Measurements from ENCODE around the gene TMEM164. TPM values are rescaled to one million over a fixed set of nuclear protein-coding genes. Genes with fewer than 3 reads are reported as not detected.

Gene TMEM164
- polyA plus RNA-seq, 2 donors, result 7.1 to 11.9 TPM

DNA sequence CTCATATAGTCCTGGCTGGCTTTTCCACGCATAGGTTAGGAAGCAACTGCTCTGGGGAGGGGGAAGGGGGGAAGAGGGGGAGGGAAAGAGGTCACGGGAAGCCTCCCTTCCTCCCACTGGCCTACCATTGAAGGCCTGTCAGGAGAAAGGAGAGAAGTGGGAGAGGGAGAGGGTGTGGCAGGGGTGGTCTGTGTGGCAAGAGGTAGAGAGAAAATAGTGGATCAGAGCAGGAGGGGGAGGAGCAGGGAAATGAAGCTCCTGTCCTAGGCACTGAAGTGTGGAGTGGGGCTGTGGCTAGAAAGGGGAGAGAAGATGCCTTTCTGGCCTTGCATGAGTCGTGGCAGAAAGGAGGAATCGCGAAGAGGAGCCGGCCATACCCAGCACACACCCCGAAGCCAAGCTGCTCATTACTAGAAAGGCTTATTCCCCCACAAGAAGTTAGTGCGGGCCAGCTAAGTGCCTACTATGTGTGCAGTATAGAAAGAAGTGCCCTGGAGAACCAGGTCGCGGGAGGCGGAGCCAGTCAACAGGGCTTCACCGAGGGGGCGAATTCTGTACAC is 1.1 kb upstream of the TMEM164 start:
- peaks cover 0 to 2% of the 10 kb centered on the region in 2 donors for H3K4me1 ChIP-seq (ENCODE audit: control insufficient read depth in 2 of 2, insufficient read depth in 2 of 2, low read length in 1 of 2)
- H3K27me3 ChIP-seq (ENCODE audit: control insufficient read depth in 1 of 2, insufficient read depth in 2 of 2, low read length in 2 of 2), result no peaks in the 10 kb centered on the region
- no peak overlapping the region for H3K4me3 ChIP-seq (ENCODE audit: low read depth in 1 of 2, low read length in 2 of 2)
- peaks cover 0 to 4% of the 10 kb centered on the region in 2 donors for H3K9me3 ChIP-seq (ENCODE audit: control insufficient read depth in 2 of 2, insufficient read depth in 1 of 2, low read depth in 1 of 2, low read length in 1 of 2)
- peak overlapping the region in 1 of 2 donors; percentile 50 for H3K27ac ChIP-seq (ENCODE audit: low read depth in 2 of 2, low read length in 1 of 2)
- WGBS, 2 donors, result 12 to 34% methylated on average over 13 of the region's 13 CpGs
- H3K36me3 ChIP-seq (ENCODE audit: control insufficient read depth in 2 of 2, insufficient read depth in 2 of 2, low read length in 1 of 2), result no peaks in the 10 kb centered on the region

DNA sequence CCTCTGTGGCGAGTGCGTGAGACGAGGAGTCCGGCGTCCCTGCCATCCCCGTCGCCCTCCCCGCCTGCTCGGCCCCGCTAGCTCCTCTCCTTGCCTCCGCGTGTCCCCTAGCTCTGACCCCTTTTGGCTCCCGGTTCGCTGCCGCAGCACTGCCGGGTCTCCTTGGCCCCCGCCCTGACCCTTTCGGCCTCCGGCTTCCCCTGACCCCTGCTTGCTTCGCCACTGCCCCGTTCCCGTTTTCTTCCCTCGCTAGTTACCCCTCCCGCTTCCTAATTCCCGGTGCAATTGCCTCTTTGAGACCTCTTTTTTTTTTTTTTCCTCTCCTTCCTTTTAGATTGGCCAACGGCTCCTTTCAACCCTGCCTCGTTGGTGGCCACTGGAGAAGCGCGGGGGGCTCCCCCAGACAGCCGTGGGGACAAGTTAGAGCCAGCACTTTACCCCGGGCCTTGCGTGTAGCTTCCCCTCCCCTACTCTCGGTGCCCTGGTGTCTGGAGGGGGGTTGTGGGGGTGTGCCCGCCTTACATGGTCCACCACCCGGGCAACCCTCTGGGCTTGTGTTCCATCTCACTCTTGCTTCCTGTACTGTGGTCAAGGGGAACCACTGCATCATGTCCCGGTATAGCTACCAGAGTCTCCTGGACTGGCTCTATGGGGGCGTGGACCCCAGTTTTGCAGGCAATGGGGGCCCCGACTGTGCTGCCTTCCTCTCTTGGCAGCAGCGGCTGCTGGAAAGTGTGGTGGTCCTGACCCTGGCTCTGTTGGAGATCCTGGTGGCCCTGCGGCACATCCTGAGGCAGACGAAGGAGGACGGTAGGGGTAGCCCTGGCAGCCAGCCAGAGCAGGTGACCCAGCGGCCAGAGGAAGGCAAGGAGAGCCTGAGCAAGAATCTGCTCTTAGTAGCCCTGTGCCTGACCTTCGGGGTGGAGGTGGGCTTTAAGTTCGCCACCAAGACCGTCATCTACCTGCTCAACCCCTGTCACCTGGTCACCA is 548 bp downstream of the TMEM164 start:
- 15 to 31% methylated on average over 37 to 46 of the region's 46 CpGs for WGBS, 2 donors
- peak overlapping the region; percentile 72 to 91 for H3K27ac ChIP-seq (ENCODE audit: low read depth in 2 of 2, low read length in 1 of 2)
- no peaks in the 10 kb centered on the region for H3K36me3 ChIP-seq (ENCODE audit: control insufficient read depth in 2 of 2, insufficient read depth in 2 of 2, low read length in 1 of 2)
- no peaks in the 10 kb centered on the region for H3K27me3 ChIP-seq (ENCODE audit: control insufficient read depth in 1 of 2, insufficient read depth in 2 of 2, low read length in 2 of 2)
- peaks cover 0 to 4% of the 10 kb centered on the region in 2 donors for H3K9me3 ChIP-seq (ENCODE audit: control insufficient read depth in 2 of 2, insufficient read depth in 1 of 2, low read depth in 1 of 2, low read length in 1 of 2)
- H3K4me3 ChIP-seq (ENCODE audit: low read depth in 1 of 2, low read length in 2 of 2), result peak overlapping the region; percentile 63 to 66
- H3K4me1 ChIP-seq (ENCODE audit: control insufficient read depth in 2 of 2, insufficient read depth in 2 of 2, low read length in 1 of 2), result peaks cover 0 to 2% of the 10 kb centered on the region in 2 donors

- peaks cover 0 to 4% of the 10 kb centered on the region in 2 donors for H3K9me3 ChIP-seq (ENCODE audit: control insufficient read depth in 2 of 2, insufficient read depth in 1 of 2, low read depth in 1 of 2, low read length in 1 of 2)
- no peaks in the 10 kb centered on the region for H3K27me3 ChIP-seq (ENCODE audit: control insufficient read depth in 1 of 2, insufficient read depth in 2 of 2, low read length in 2 of 2)
- H3K4me1 ChIP-seq (ENCODE audit: control insufficient read depth in 2 of 2, insufficient read depth in 2 of 2, low read length in 1 of 2), result peaks cover 0 to 2% of the 10 kb centered on the region in 2 donors
- WGBS, 2 donors, result 38 to 46% methylated on average over 8 of the region's 8 CpGs
- H3K27ac ChIP-seq (ENCODE audit: low read depth in 2 of 2, low read length in 1 of 2), result peak overlapping the region; percentile 72 to 91
- no peaks in the 10 kb centered on the region for H3K36me3 ChIP-seq (ENCODE audit: control insufficient read depth in 2 of 2, insufficient read depth in 2 of 2, low read length in 1 of 2)
- peak overlapping the region in 1 of 2 donors; percentile 63 for H3K4me3 ChIP-seq (ENCODE audit: low read depth in 1 of 2, low read length in 2 of 2)
Observed at GRCh38 chrX:110004215-110004614, 1.3 kb downstream of the TMEM164 start.

DNA sequence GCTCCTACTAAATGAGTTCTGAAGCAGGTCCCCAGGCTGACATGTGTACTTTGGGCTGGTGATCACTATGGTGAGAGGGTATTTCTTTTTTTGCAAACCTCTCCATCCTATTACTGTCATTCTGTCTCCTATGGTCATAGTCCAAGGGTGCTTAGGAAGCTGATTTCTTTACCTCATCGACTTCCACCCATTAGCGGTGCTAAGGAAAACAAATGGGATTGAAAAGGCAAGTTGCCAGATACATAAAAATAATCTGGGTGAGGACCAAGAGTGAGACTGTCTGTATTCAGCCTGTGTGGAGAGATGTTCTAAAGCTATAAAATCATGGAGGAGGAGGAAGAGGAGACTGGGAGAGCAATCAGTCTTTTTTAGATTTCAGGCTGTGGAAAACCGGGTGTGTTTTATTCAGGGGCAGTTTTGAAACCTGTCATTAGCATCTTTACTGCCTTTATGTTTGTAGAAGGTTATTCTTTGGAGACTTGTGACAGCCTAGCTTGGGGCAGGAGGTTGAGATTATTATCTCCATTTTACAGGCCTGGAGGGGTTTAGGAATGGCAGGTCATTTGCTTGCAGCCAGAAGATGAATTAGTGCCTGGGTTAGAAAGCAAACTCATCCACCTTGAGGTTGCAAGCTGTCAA is 1.9 kb downstream of the TMEM164 start:
- Histone ChIP-seq H3K27me3 (ENCODE audit: control insufficient read depth in 1 of 2, insufficient read depth in 2 of 2, low read length in 2 of 2) (no peaks in the 10 kb centered on the region), H3K4me3 (ENCODE audit: low read depth in 1 of 2, low read length in 2 of 2) (no peak overlapping the region), H3K9me3 (ENCODE audit: control insufficient read depth in 2 of 2, insufficient read depth in 1 of 2, low read depth in 1 of 2, low read length in 1 of 2) (peaks cover 0 to 4% of the 10 kb centered on the region in 2 donors), H3K4me1 (ENCODE audit: control insufficient read depth in 2 of 2, insufficient read depth in 2 of 2, low read length in 1 of 2) (peaks cover 0 to 2% of the 10 kb centered on the region in 2 donors), H3K27ac (ENCODE audit: low read depth in 2 of 2, low read length in 1 of 2) (no peak overlapping the region), H3K36me3 (ENCODE audit: control insufficient read depth in 2 of 2, insufficient read depth in 2 of 2, low read length in 1 of 2) (no peaks in the 10 kb centered on the region)
- 33% methylated on average over 3 of the region's 3 CpGs for WGBS, 2 donors

DNA sequence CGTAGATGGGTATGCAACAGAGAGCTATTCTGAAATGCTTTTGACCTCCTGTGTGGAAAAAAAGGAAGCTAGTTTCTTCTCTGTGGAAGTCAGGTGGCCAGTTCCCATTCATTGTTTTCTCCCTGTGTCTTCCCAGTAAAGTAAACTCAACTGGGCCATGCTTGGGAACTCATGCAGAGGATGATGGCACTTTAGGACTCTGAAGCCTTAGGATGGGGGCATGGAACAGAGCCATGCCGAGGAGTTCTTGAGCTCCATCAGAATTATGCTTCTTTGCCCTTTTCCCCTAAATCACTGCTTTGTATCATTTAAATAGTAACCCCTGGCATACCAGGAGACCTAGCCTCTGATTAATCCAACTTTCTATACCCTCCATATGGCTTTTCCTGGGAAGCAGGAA is 3.2 kb downstream of the TMEM164 start:
- WGBS, 2 donors, result 81 to 98% methylated on average over 2 of the region's 2 CpGs
- no peak overlapping the region for H3K27ac ChIP-seq (ENCODE audit: low read depth in 2 of 2, low read length in 1 of 2)
- H3K27me3 ChIP-seq (ENCODE audit: control insufficient read depth in 1 of 2, insufficient read depth in 2 of 2, low read length in 2 of 2), result no peaks in the 10 kb centered on the region
- no peak overlapping the region for H3K4me3 ChIP-seq (ENCODE audit: low read depth in 1 of 2, low read length in 2 of 2)
- peaks cover 0 to 2% of the 10 kb centered on the region in 2 donors for H3K4me1 ChIP-seq (ENCODE audit: control insufficient read depth in 2 of 2, insufficient read depth in 2 of 2, low read length in 1 of 2)
- H3K36me3 ChIP-seq (ENCODE audit: control insufficient read depth in 2 of 2, insufficient read depth in 2 of 2, low read length in 1 of 2), result no peaks in the 10 kb centered on the region
- peaks cover 0 to 4% of the 10 kb centered on the region in 2 donors for H3K9me3 ChIP-seq (ENCODE audit: control insufficient read depth in 2 of 2, insufficient read depth in 1 of 2, low read depth in 1 of 2, low read length in 1 of 2)

GRCh38 chrX:110006821-110007375 is 4.0 kb downstream of the TMEM164 start:
- Histone ChIP-seq H3K4me1 (ENCODE audit: control insufficient read depth in 2 of 2, insufficient read depth in 2 of 2, low read length in 1 of 2) (peaks cover 0 to 2% of the 10 kb centered on the region in 2 donors), H3K27me3 (ENCODE audit: control insufficient read depth in 1 of 2, insufficient read depth in 2 of 2, low read length in 2 of 2) (no peaks in the 10 kb centered on the region), H3K27ac (ENCODE audit: low read depth in 2 of 2, low read length in 1 of 2) (no peak overlapping the region), H3K36me3 (ENCODE audit: control insufficient read depth in 2 of 2, insufficient read depth in 2 of 2, low read length in 1 of 2) (no peaks in the 10 kb centered on the region), H3K4me3 (ENCODE audit: low read depth in 1 of 2, low read length in 2 of 2) (no peak overlapping the region), H3K9me3 (ENCODE audit: control insufficient read depth in 2 of 2, insufficient read depth in 1 of 2, low read depth in 1 of 2, low read length in 1 of 2) (peaks cover 0 to 4% of the 10 kb centered on the region in 2 donors)
- 41 to 53% methylated on average over 3 of the region's 3 CpGs for WGBS, 2 donors

DNA sequence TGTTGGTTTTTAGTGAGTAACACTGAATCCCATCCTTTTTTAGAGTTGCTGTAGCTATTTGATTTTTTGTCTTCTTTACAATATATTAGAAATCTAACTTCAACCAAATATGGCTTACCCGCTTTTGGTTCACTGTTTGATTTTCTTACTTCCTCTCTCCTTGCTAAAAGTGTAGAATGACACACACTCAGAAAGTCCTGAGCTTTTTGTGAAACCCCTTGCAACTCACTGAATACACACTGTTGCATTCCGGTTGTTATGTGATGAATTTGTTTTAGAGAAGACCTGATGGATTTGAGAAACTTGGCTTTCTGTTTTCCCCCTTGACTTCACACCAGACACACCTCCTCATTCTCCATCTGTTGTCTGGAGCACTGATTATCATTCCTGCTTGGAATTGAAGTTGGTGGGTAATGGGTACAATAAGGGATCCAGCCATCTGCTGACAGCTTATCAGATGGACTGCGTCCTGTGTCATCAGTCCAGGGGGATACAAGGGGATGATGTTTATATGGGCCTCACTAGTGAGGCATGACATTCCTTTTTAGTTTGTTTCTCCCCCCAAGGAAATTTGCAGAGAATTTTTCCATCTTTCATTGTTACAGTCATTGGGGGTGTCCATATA is 5.2 kb downstream of the TMEM164 start:
- H3K36me3 ChIP-seq (ENCODE audit: control insufficient read depth in 2 of 2, insufficient read depth in 2 of 2, low read length in 1 of 2), result no peaks in the 10 kb centered on the region
- 91 to 99% methylated on average over 3 of the region's 3 CpGs for WGBS, 2 donors
- H3K4me1 ChIP-seq (ENCODE audit: control insufficient read depth in 2 of 2, insufficient read depth in 2 of 2, low read length in 1 of 2), result peaks cover 0 to 5% of the 10 kb centered on the region in 2 donors
- no peak overlapping the region for H3K27ac ChIP-seq (ENCODE audit: low read depth in 2 of 2, low read length in 1 of 2)
- H3K9me3 ChIP-seq (ENCODE audit: control insufficient read depth in 2 of 2, insufficient read depth in 1 of 2, low read depth in 1 of 2, low read length in 1 of 2), result no peaks in the 10 kb centered on the region
- no peaks in the 10 kb centered on the region for H3K27me3 ChIP-seq (ENCODE audit: control insufficient read depth in 1 of 2, insufficient read depth in 2 of 2, low read length in 2 of 2)
- no peak overlapping the region for H3K4me3 ChIP-seq (ENCODE audit: low read depth in 1 of 2, low read length in 2 of 2)

DNA sequence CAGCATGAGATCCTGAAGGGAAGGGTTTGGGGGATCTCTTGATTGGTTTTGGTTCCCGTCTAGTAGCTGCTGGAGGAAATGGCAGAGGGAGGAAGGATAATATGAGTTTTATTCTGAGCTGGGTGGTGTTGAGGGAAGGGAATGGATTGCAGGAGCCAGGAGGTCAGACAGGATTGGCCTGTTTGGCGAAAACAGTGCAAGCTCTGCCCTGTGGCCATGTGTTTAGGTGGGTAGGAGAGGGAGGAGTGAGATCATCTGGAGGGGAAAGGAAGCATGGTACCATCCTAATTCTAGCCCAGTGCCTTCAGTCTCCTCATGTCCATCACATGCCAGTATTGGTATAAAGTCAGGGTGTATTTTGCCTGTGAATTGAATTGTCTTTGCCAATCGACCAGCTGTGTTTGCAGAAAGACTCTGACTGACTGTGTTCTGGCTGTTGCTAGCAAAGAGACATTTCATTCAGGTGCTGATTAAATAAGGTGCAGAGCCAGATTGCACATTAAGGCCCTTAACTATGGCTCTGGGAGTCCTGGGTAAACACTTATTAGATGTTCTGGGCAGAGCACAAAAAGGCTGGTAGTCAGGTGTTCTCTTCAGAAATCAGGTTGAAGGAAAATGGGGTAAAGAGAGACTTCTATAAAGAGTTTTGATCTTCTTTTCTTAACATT is 10.0 kb downstream of the TMEM164 start:
- Histone ChIP-seq H3K4me1 (ENCODE audit: control insufficient read depth in 2 of 2, insufficient read depth in 2 of 2, low read length in 1 of 2) (peaks cover 0 to 3% of the 10 kb centered on the region in 2 donors), H3K27me3 (ENCODE audit: control insufficient read depth in 1 of 2, insufficient read depth in 2 of 2, low read length in 2 of 2) (no peaks in the 10 kb centered on the region), H3K27ac (ENCODE audit: low read depth in 2 of 2, low read length in 1 of 2) (no peak overlapping the region), H3K4me3 (ENCODE audit: low read depth in 1 of 2, low read length in 2 of 2) (no peak overlapping the region), H3K36me3 (ENCODE audit: control insufficient read depth in 2 of 2, insufficient read depth in 2 of 2, low read length in 1 of 2) (peaks cover 0 to 2% of the 10 kb centered on the region in 2 donors), H3K9me3 (ENCODE audit: control insufficient read depth in 2 of 2, insufficient read depth in 1 of 2, low read depth in 1 of 2, low read length in 1 of 2) (no peaks in the 10 kb centered on the region)
- WGBS, 2 donors, result 43 to 47% methylated on average over 3 of the region's 3 CpGs

All from esophagus (tissue), 2 donors.